ES-I3 (cell line): ENCODE data around the gene RPUSD3.
"Not testable (repeated sequence)": the region's sequence is repeated elsewhere in the genome, so short reads cannot be mapped to it uniquely, and the experiment has no call there.

ENCODE experiments used
- H3K36me3 ChIP-seq: 2 replicates; pipeline ENCODE4 v1.6.1; 2013; ENCODE audit warnings: mild to moderate bottlenecking, low read length, control low read depth, moderate library complexity; ENCODE audit not compliant: insufficient read depth
- H3K4me1 ChIP-seq: 2 replicates; pipeline ENCODE4 v1.6.1; 2013; ENCODE audit warnings: mild to moderate bottlenecking, control low read depth, low read length; ENCODE audit not compliant: insufficient read depth
- H3K9ac ChIP-seq: 2 replicates; pipeline ENCODE4 v1.6.1; 2013; ENCODE audit warnings: low read depth, mild to moderate bottlenecking, low read length, moderate library complexity
- H3K9me3 ChIP-seq: 2 replicates; pipeline ENCODE4 v1.6.1; 2013; ENCODE audit warnings: mild to moderate bottlenecking, low read length, moderate library complexity; ENCODE audit not compliant: control insufficient read depth, insufficient read depth

The RPUSD3 gene

DNA sequence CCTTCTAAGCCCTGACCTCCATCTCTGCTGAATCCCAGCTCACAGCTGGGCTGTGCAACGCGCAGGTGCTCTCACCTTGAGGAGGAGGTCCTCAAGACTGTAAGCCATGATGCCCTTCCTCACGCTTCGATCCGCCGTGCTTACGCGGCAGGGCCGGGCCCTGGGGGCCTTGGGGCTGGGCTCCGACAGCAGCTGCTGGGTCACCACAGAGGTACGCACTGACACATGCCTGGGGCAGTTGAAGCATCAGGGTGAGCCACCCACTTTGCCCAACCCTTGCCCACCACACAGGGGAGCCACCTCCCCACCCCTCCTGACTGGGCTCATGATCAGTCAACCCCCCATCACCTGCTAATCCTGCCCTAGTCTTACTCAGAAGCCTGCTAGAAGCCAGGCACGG, 33.2 kb upstream of the RPUSD3 start:
- Histone ChIP-seq H3K36me3 (no peaks in the 10 kb centered on the region), H3K9ac (no peak overlapping the region), H3K4me1 (peaks cover 7% of the 10 kb centered on the region), H3K9me3 (no peaks in the 10 kb centered on the region)

DNA sequence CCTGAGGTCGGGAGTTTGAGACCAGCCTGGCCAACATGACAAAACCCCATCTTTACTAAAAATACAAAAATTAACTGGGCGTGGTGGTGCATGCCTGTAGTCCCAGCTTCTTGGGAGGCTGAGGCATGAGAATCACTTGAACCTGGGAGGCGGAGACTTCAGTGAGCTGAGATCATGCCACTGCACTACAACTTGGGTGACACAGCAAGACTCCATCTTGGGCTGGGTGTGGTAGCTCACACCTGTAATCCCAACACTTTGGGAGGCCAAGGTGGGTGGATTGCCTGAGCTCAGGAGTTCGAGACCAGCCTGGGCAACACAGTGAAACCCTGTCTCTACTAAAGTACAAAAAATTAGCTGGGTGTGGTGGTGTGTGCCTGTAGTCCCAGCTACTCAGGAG, 32.4 kb upstream of the RPUSD3 start:
- not testable (repeated sequence) for H3K9me3 ChIP-seq, H3K36me3 ChIP-seq, H3K4me1 ChIP-seq, H3K9ac ChIP-seq

DNA sequence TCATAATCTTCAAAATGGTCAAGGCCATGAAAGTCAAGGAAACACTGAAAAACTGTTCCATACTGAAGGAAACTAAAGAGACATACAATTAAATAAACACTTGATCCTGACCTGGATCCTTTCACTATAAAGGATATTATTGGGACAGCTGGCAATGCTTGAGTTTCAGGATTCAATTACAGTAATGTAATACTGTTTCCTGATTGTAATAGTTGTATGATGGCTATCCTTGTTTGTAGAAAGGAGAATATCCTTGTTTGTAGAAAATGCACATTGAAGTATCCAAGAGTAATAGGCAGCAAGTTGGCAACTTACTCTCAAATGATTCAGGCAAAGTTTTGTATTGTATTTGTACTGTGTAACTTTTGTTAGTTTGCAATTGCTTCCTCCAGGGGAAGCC, 31.6 kb upstream of the RPUSD3 start:
- Histone ChIP-seq H3K36me3 (no peaks in the 10 kb centered on the region), H3K9me3 (no peaks in the 10 kb centered on the region), H3K9ac (no peak overlapping the region), H3K4me1 (peaks cover 7% of the 10 kb centered on the region)

DNA sequence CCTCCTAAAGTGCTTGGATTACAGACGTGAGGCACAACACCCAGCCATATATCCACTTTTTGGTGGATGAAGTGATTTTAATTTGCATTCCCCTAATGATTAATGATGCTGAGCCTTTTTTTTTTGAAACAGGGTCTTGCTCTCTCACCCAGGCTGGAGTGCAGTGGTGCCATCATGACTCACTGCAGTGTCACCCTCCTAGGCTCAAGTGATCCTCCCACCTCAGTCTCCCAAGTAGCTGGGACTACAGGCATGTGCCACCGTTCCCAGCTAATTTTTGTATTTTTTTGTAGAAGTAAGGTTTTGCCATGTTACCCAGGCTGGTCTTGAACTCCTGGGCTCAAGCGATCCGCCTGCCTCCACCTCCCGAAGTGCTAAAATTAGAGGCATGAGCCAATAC, 28.3 kb upstream of the RPUSD3 start:
- H3K4me1 ChIP-seq, H3K9ac ChIP-seq, H3K9me3 ChIP-seq, H3K36me3 ChIP-seq: not testable (repeated sequence)

DNA sequence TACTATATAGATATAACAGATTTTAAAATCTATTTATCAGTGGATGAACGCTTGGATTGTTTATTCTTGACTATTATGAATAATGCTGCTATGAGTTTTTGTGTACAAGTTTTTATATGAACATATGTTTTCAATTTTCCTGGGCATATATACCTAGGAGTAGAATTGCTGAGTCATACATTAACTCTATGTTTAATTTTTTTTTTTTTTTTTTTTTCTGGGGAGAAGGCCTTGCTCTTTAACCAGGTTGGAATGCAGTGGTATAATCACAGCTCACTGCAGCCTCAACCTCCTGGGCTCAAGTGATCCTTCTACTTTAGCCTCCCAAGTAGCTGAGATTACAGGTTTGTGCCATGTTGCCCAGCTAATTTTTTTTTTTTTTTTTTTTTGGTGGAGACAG, 27.2 kb upstream of the RPUSD3 start:
- Histone ChIP-seq H3K4me1 (no peaks in the 10 kb centered on the region; the same call in 1 of the 2 replicates), H3K36me3 (no peaks in the 10 kb centered on the region), H3K9ac (no peak overlapping the region), H3K9me3 (no peaks in the 10 kb centered on the region)

DNA sequence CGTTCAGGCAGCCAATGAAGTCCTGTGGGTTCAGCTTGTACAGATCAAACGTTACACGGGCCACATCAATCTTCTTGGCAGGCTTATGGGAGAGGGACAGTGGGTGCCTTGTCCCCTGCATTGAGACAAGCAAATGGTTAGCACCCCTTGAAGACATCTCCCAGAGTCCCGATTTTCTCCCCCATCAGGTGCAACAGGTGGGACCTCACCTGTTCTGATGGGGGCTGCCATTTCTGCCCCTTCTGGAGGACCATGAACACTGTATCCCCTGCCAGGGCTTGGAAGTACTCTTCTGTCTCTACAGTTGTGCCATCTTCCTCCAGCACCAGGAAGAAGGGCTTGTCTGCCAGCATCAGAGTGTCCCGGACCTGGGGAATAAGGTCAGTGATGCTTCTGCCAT, 26.1 kb upstream of the RPUSD3 start:
- Histone ChIP-seq H3K4me1 (no peaks in the 10 kb centered on the region; the same call in 1 of the 2 replicates), H3K9ac (no peak overlapping the region), H3K36me3 (no peaks in the 10 kb centered on the region), H3K9me3 (no peaks in the 10 kb centered on the region)

DNA sequence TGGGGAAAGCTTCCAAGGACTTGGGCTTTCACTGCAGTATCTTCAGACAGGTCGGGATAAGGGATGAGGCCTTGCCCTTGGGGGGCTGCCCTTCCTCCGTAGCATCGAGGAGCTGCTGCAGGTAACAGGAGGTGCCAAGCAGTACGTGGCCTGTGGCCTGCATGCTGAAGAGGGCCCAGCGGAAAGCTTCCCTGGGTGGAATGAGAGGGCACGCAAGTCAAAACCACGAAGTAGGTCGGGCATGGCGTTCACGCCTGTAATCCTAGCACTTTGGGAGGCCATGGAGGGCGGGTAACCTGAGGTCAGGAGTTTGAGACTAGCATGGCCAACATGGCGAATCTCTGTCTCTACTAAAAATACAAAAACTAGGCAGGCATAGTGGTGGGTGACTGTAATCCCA, 23.3 kb upstream of the RPUSD3 start:
- Histone ChIP-seq H3K36me3 (no peaks in the 10 kb centered on the region), H3K4me1 (no peaks in the 10 kb centered on the region; the same call in 1 of the 2 replicates), H3K9ac (no peak overlapping the region), H3K9me3 (no peaks in the 10 kb centered on the region)

DNA sequence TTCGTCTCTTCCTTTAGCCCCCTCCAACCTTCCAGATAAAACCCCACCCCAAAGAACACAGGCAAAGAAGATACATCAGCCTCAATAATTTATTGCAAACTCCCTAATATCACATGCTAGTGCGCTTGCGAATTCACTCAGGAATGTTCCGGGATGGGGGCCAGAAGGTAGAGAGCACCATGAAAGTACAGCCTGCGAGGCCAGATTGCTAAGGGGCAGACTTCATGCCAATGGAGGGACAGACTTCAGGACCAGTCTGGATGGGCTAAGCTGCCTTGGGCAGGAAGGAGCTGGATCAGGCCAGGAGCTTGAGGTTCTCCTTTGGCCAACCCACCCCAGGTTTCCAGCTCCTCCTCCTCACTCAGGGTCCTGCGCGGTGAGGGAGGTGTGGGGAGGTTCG, 22.8 kb upstream of the RPUSD3 start:
- Histone ChIP-seq H3K4me1 (no peaks in the 10 kb centered on the region; the same call in 1 of the 2 replicates), H3K9ac (no peak overlapping the region), H3K9me3 (no peaks in the 10 kb centered on the region), H3K36me3 (no peaks in the 10 kb centered on the region)

DNA sequence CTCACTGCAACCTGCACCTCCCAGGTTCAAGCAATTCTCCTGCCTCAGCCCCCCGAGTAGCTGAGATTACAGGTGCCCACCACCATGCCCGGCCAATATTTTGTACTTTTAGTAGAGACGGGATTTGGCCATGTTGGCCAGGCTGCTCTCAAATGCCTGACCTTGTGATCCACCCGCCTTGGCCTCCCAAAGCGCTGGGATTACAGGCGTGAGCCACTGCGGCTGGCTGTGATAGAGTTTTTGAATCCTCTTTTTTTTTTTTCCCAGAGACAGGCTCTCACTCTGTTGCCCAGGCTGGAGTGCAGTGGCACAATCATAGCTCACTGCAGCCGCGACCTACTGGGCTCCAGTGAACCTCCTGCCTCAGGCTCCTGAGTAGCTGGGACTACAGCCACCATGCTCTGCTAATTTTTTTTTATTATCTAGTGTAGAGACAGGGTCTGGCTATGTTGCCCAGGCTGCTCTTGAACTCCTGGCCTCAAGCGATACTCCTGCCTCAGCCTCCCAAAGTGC, 21.4 kb upstream of the RPUSD3 start:
- not testable (repeated sequence) for H3K9ac ChIP-seq, H3K36me3 ChIP-seq, H3K4me1 ChIP-seq, H3K9me3 ChIP-seq

DNA sequence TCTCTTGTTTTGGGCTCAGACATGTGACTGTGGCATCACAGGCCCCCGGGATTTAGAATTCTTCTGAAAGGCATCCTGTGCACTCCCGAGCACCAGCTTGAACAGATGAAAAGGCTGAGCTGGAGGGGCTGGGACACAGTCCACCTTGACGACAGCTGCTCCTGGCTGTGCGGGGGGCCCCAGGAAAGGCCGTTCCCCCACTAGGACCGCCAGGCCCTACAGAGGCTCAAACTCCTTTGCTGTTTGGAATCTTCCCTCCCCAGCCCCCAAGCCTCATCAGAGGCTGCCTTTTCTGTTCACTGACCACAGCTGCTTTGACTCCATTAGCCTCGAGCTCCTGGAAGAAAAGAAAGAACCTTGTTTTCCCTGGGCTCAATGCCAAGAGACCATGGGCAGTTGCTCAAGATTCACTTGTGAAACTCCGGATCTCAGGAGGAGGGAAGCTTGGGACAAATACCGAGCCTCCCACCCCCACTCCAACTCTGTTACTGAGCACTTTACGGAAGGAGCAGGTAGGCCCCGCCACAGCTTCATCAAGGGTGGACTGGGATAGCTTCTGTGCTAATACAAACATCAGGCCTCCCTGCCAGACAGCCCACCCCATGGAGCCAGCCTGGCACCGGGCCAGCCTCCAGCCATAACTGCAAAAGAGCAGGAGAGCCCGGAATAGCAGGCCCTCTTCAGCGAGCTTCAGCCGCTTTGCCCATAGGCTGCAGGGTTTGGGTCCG, 20.6 kb upstream of the RPUSD3 start:
- Histone ChIP-seq H3K9ac (no peak overlapping the region), H3K36me3 (no peaks in the 10 kb centered on the region), H3K4me1 (peaks cover 3% of the 10 kb centered on the region; the same call in 1 of the 2 replicates), H3K9me3 (no peaks in the 10 kb centered on the region)

DNA sequence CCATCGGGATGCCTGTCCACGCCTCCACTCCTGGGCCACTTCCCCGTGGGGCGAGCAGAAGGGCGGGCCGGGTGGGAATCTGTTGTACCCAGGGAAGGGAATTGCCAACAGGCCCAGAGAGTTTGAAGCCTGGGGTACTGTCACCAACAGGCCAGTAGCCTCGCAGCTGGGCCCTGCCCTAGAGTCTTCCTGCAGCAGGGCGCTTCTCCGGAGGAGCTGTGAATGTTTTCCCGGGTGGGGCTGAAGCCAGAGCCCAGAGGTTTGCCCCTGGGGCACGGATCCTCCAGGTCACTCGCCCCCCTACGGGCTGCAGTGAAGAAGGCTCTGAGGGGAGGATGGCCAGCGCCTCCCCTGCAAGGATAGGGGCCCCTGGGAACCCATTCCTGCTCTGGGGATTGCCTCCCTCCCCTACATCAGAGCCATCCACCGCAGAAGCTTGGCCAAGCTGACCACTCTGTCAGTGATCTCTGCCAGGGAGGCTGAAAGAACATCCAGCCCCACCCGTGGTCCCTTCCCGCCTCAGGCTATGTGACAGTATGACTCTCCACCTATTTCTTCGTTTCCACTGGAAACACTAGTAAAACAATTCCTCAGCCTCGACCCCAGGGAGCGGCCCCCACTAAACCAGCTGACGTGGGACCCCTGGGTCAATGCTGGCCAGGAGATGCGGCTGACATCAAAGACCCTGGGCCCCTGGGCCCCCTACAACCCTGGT, 19.4 kb upstream of the RPUSD3 start:
- H3K9me3 ChIP-seq = no peaks in the 10 kb centered on the region
- peaks cover 3% of the 10 kb centered on the region; the same call in 1 of the 2 replicates for H3K4me1 ChIP-seq
- peak overlapping the region; percentile 53; the same call in 1 of the 2 replicates for H3K9ac ChIP-seq
- H3K36me3 ChIP-seq = no peaks in the 10 kb centered on the region

DNA sequence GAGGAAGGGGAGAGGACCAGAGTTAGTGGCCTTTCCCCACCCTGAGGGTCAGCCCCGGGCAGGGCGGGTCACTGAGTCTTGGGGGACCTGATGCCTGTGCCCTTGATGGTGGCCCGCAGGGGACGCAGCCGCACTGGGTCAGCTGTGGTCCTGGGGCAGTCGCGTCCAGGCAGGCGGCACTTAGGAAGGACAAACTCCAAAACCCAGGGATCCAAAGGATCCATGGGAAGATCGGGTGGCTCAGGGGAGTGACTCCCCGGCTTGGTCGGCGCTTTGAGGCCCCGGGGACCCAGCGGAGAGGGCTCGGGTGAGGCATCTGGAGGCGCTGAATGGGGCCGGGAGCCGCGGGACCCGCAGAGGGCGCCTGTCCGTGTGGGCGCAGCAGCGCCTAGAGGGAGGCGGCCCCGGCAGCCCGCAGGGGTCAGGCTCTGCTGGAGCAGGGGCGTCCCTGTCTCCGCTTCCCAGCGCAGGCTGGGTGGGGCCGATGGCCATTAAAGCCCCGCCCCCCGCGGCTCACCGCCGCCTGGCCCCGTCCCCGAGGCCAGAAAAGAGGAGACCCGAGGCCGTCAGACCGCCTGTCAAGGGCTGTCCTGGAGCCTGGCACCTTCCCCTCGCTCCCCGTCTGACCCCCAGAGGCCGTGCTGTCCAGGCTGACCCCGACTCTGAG, 18.7 kb upstream of the RPUSD3 start:
- H3K4me1 ChIP-seq = peaks cover 3% of the 10 kb centered on the region; the same call in 1 of the 2 replicates
- peak overlapping the region; percentile 53; the same call in 1 of the 2 replicates for H3K9ac ChIP-seq
- H3K36me3 ChIP-seq = no peaks in the 10 kb centered on the region
- H3K9me3 ChIP-seq = no peaks in the 10 kb centered on the region

DNA sequence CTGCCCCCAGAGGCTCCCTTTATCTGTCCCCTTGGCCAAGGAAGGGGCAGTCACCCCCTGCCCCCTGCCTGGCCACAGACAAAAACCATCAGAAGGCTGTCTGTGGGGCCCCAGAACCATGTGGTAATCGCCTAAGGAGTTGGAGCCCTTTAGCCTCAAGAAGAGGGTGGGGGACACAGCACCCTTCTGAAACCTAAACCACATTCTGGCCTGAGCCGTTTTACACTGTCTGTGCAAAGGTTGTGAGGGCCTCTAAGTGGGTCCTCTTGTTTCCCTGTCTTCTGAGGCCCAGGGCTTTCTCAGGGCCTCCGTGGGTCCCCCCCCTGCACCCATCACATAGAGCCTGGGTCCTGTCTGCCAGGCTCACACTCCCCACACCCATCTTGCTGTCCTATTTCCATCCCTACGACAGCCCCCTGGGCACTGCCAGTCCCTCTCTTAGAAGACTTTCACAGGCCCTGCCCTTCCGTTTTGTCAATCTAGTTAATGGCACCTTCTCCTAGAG, 17.9 kb upstream of the RPUSD3 start:
- no peak overlapping the region for H3K9ac ChIP-seq
- H3K4me1 ChIP-seq = peaks cover 3% of the 10 kb centered on the region; the same call in 1 of the 2 replicates
- H3K36me3 ChIP-seq = no peaks in the 10 kb centered on the region
- no peaks in the 10 kb centered on the region for H3K9me3 ChIP-seq

DNA sequence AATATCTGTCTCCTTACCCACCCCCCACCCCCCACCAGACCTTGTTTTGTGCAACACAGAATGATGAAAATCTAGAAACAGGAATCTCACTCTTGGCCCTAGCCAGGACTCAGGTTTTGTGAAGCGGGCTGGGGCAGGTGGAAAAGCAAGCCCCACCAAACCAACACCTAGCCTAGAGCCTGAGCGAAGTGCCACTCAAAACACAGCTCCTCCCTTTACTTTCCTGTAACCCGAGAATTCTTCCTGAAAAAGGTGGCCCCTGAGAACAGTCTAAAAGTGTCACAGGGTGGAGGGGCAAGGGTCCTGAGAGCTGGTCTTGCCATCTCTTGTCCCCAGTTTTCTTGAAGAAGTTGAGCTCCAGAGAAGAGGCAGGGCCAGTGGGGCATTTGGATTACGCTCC, 17.4 kb upstream of the RPUSD3 start:
- peaks cover 3% of the 10 kb centered on the region; the same call in 1 of the 2 replicates for H3K4me1 ChIP-seq
- H3K9ac ChIP-seq = no peak overlapping the region
- no peaks in the 10 kb centered on the region for H3K9me3 ChIP-seq
- no peaks in the 10 kb centered on the region for H3K36me3 ChIP-seq
